Keratinocyte (primary cell): ENCODE data around the gene ZBTB44. TPM values are rescaled to one million over a fixed set of nuclear protein-coding genes. Genes with fewer than 3 reads are reported as not detected.

Experiments
- DNase-seq: peaks from one replicate; pipeline ENCODE4 v3.0.0-alpha.2; 2011; ENCODE audit warnings: low read depth, missing footprints, low spot score
- FAIRE-seq: peaks from 2 replicates; lab custom pipeline; 2011; peaks lifted over from hg19 to GRCh38; lab: Jason Lieb, UNC
- H2AFZ ChIP-seq: 2 replicates; pipeline ENCODE4 v1.6.0; 2012; ENCODE audit warnings: low read length, control low read depth, inconsistent platforms; ENCODE audit not compliant: control insufficient read depth
- H3K27ac ChIP-seq: 2 replicates; pipeline ENCODE4 v1.5.1; 2011; ENCODE audit warnings: low read length; ENCODE audit not compliant: control insufficient read depth, insufficient read depth
- H3K27me3 ChIP-seq: 3 replicates; pipeline ENCODE4 v1.6.0; 2011; ENCODE audit warnings: low read length; ENCODE audit not compliant: control insufficient read depth, insufficient read depth; ENCODE audit errors: extremely low read depth
- H3K36me3 ChIP-seq, 2 experiments: 2 replicates in 1 of 2; 3 replicates in 1 of 2; pipeline ENCODE4 v1.5.1; 2011; ENCODE audit warnings: low read length in 2 of 2, mild to moderate bottlenecking in 1 of 2; ENCODE audit not compliant: control insufficient read depth in 2 of 2, insufficient read depth in 2 of 2; ENCODE audit errors: extremely low read depth in 1 of 2
- H3K4me1 ChIP-seq: 3 replicates; pipeline ENCODE4 v1.5.1; 2011; ENCODE audit warnings: low read length; ENCODE audit not compliant: control insufficient read depth, insufficient read depth; ENCODE audit errors: extremely low read depth
- H3K4me2 ChIP-seq: 3 replicates; pipeline ENCODE4 v1.6.0; 2011; ENCODE audit warnings: low read depth, low read length; ENCODE audit not compliant: control insufficient read depth, insufficient read depth; ENCODE audit errors: extremely low read depth
- H3K4me3 ChIP-seq, 3 experiments: fragments of 200-600 bp in 1 of 3; sonication (generic) in 1 of 3; 2 replicates in 2 of 3; 3 replicates in 1 of 3; pipeline ENCODE4 v1.5.1; 2011 to 2016; ENCODE audit warnings: low read length in 3 of 3, mild to moderate bottlenecking in 3 of 3, control low read depth in 2 of 3, inconsistent platforms in 1 of 3, low read depth in 1 of 3, mixed read lengths in 1 of 3, mixed run types in 1 of 3, moderate library complexity in 1 of 3; ENCODE audit not compliant: control insufficient read depth in 2 of 3, insufficient read depth in 2 of 3; ENCODE audit errors: extremely low read depth in 1 of 3
- H3K79me2 ChIP-seq: 2 replicates; pipeline ENCODE4 v1.6.0; 2012; ENCODE audit warnings: low read length; ENCODE audit not compliant: control insufficient read depth, insufficient read depth
- H3K9ac ChIP-seq: 3 replicates; pipeline ENCODE4 v1.6.0; 2011; ENCODE audit warnings: low read length; ENCODE audit not compliant: control insufficient read depth, insufficient read depth; ENCODE audit errors: extremely low read depth
- H3K9me1 ChIP-seq: 3 replicates; pipeline ENCODE4 v1.6.0; 2011; ENCODE audit warnings: low read length; ENCODE audit not compliant: control insufficient read depth, insufficient read depth; ENCODE audit errors: extremely low read depth
- H3K9me3 ChIP-seq: 2 replicates; pipeline ENCODE4 v1.5.1; 2012; ENCODE audit warnings: low read depth, low read length; ENCODE audit not compliant: control insufficient read depth
- H4K20me1 ChIP-seq: 3 replicates; pipeline ENCODE4 v1.6.0; 2011; ENCODE audit warnings: low read length; ENCODE audit not compliant: control insufficient read depth, insufficient read depth; ENCODE audit errors: extremely low read depth
- CTCF ChIP-seq, 3 experiments: IDR thresholded peaks in 1 of 3; conservative IDR thresholded peaks in 1 of 3; optimal IDR thresholded peaks in 1 of 3; 2 replicates in 2 of 3; 3 replicates in 1 of 3; pipeline versions ENCODE3 to v1.5.1; 2011; ENCODE audit warnings: low read length in 3 of 3, mild to moderate bottlenecking in 3 of 3, moderate library complexity in 2 of 3, control low read depth in 1 of 3, inconsistent platforms in 1 of 3; ENCODE audit not compliant: insufficient read depth in 2 of 3; ENCODE audit errors: extremely low read depth in 1 of 3
- EZH2 ChIP-seq: IDR thresholded peaks from one replicate; pipeline ENCODE4 v1.6.1; 2012; ENCODE audit warnings: inconsistent platforms, mild to moderate bottlenecking, low read length, moderate library complexity
- dilution Hi-C: fragments of 300-500 bp; cut with MboI; formaldehyde crosslinking; loops from one replicate; pipeline ENCODE4 v1.7.0; 2020; ENCODE audit warnings: low sequenced_read_pairs; ENCODE audit not compliant: extremely low pct_ligation_motif_present
- polyA plus RNA-seq, 5 experiments: library from polyadenylated mRNA; depleted of rRNA in 3 of 5; stranded (reverse) in 3 of 5; stranded (forward) in 1 of 5; unstranded in 1 of 5; fragments of >200 nt; gene quantifications; 1 replicate in 1 of 5; 2 replicates in 3 of 5; 3 replicates in 1 of 5; pipeline versions ENCODE4 v1.2.1 to v1.2.3, GENCODE V29; 2011 to 2012; ENCODE audit warnings: missing spikeins in 2 of 5, low read depth in 1 of 5, low replicate concordance in 1 of 5

ZBTB44 gene
- polyA plus RNA-seq, 1 donor (not counting 4 experiments of a cell fraction or from before 2014, with no cell fraction given): 16.8 TPM

- Histone ChIP-seq H3K9me1 (no peaks in the 10 kb centered on the region), H3K27ac (peak overlapping the region; percentile 60), H3K4me3 (peak overlapping the region; percentile 68 to 90 (median 85)), H2AFZ (peak overlapping the region; percentile 70), H3K9me3 (no peaks in the 10 kb centered on the region), H3K27me3 (no peaks in the 10 kb centered on the region), H3K4me1 (peaks cover 23% of the 10 kb centered on the region), H3K79me2 (peaks cover 32% of the 10 kb centered on the region), H3K36me3 (no peaks in the 10 kb centered on the region), H3K9ac (peak overlapping the region; percentile 77), H3K4me2 (peak overlapping the region; percentile 90), H4K20me1 (no peaks in the 10 kb centered on the region)
- dilution Hi-C loops: no loop called here
- TF ChIP-seq EZH2 (no peak), CTCF (optimal IDR thresholded peaks at IDR 0.05 in 1 of 3, IDR thresholded peaks at IDR 0.05 in 1 of 3, conservative IDR thresholded peaks at IDR 0.05 in 1 of 3; ENCODE audit: extremely low read depth in 1 of 3, insufficient read depth in 2 of 3, low read length in 3 of 3) (no peak)
- DNase-seq: no peak
- no peak for FAIRE-seq
Observed at GRCh38 chr11:130314184-130314749, 450 bp downstream of the ZBTB44 start.

- DNase-seq (no peak), FAIRE-seq (no peak)
- Histone ChIP-seq H3K9me1 (no peaks in the 10 kb centered on the region), H3K9me3 (no peaks in the 10 kb centered on the region), H3K27me3 (no peaks in the 10 kb centered on the region), H3K36me3 (no peaks in the 10 kb centered on the region), H3K4me2 (peak overlapping the region; percentile 90), H2AFZ (peak overlapping the region; percentile 70), H4K20me1 (no peaks in the 10 kb centered on the region), H3K79me2 (peaks cover 38% of the 10 kb centered on the region), H3K9ac (peak overlapping the region; percentile 77), H3K27ac (peak overlapping the region; percentile 60), H3K4me1 (peaks cover 23% of the 10 kb centered on the region), H3K4me3 (peak overlapping the region; percentile 68 to 90 (median 85))
- no peak for TF ChIP-seq CTCF (optimal IDR thresholded peaks at IDR 0.05 in 1 of 3, IDR thresholded peaks at IDR 0.05 in 1 of 3, conservative IDR thresholded peaks at IDR 0.05 in 1 of 3; ENCODE audit: extremely low read depth in 1 of 3, insufficient read depth in 2 of 3, low read length in 3 of 3)
- dilution Hi-C loops: no loop called here
Observed at GRCh38 chr11:130313383-130314183, 1.1 kb downstream of the ZBTB44 start.
